ENCODE data around the gene NLRP10.

Gene NLRP10

DNA sequence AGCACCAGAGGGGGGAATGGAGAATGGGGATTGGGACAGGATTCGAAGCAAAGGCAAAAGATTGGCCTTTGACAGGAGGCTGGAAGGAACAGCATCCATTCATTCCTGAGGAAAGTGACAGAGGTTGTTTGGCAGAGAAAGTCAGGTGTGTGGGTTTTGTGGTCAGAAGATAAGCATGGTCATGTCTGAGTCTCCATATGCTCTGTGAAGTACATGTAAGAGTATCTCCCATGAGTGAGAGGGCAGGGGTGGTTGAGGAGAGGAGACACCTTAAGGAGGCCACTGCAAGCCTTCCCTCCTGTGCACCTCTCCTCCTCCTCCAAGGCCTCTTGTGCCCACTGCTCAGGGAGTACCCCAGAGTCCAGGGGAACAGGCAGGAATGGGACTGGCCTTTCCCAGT is 1.9 kb upstream of the NLRP10 start:
- no peaks in the 10 kb centered on the region for H3K36me3 ChIP-seq
- TF ChIP-seq, protein P1, sequence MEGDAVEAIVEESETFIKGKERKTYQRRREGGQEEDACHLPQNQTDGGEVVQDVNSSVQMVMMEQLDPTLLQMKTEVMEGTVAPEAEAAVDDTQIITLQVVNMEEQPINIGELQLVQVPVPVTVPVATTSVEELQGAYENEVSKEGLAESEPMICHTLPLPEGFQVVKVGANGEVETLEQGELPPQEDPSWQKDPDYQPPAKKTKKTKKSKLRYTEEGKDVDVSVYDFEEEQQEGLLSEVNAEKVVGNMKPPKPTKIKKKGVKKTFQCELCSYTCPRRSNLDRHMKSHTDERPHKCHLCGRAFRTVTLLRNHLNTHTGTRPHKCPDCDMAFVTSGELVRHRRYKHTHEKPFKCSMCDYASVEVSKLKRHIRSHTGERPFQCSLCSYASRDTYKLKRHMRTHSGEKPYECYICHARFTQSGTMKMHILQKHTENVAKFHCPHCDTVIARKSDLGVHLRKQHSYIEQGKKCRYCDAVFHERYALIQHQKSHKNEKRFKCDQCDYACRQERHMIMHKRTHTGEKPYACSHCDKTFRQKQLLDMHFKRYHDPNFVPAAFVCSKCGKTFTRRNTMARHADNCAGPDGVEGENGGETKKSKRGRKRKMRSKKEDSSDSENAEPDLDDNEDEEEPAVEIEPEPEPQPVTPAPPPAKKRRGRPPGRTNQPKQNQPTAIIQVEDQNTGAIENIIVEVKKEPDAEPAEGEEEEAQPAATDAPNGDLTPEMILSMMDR (IDR thresholded peaks at IDR 0.05), result no peak
- H3K4me3 ChIP-seq, result no peak overlapping the region
- no peaks in the 10 kb centered on the region for H3K27me3 ChIP-seq
- no peak for DNase-seq
- H3K27ac ChIP-seq, result no peak overlapping the region
- intact Hi-C loops (cut with DNase I; ENCODE audit: low total_unique reads), result no loop called here
- no peaks in the 10 kb centered on the region for H3K4me1 ChIP-seq
- no peaks in the 10 kb centered on the region for H3K9me3 ChIP-seq

DNA sequence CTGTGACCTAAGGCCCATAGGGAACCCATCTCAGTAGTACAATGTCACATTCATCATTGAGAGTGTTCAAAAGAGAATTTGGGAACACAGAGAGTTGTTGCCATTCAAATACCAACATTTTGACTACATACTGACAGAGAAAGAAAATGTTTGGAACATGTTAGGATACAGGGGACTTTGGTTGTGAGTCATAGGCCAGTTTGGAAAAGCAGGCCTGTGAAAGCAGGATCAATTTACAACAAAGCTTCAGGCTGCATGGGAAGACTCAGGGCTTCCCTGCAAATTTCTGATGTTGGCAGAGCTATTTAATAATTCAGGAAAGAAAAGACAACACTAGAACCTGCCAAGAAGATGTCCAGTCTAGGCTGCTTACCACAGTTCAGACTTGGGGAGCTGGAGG is 374 bp downstream of the NLRP10 start:
- Histone ChIP-seq H3K4me1 (no peaks in the 10 kb centered on the region), H3K27ac (no peak overlapping the region), H3K36me3 (no peaks in the 10 kb centered on the region), H3K27me3 (peaks cover 0 to 3% of the 10 kb centered on the region in 2 donors), H3K4me3 (no peak overlapping the region), H3K9me3 (no peaks in the 10 kb centered on the region)
- DNase-seq, result no peak
- intact Hi-C loops (cut with DNase I; ENCODE audit: low total_unique reads), result no loop called here
- TF ChIP-seq, protein P1 (IDR thresholded peaks at IDR 0.05), result no peak

DNA sequence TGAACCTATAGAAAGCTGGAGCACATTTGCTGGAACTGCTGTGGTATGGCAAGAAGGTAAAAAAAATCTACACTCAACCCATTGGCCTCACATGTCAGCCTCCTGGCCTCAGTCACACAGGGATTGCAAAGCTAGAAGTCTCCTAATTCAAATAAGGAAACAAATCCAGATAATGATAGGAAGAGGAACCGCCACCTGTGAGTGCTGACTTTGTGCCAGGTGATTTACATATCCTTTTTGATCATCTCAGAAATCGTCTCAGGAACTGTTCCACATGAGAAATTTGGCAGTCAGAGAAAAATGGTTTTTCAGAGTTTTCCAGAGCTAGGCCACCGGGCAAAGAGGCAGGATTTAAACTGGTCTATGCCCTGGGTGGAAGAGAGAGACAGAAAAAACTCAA is 986 bp downstream of the NLRP10 start:
- TF ChIP-seq, protein P1 (IDR thresholded peaks at IDR 0.05), result no peak
- Histone ChIP-seq H3K27ac (no peak overlapping the region), H3K36me3 (no peaks in the 10 kb centered on the region), H3K27me3 (peaks cover 0 to 3% of the 10 kb centered on the region in 2 donors), H3K4me1 (no peaks in the 10 kb centered on the region), H3K9me3 (no peaks in the 10 kb centered on the region), H3K4me3 (no peak overlapping the region)
- intact Hi-C loops (cut with DNase I; ENCODE audit: low total_unique reads), result no loop called here
- no peak for DNase-seq

DNA sequence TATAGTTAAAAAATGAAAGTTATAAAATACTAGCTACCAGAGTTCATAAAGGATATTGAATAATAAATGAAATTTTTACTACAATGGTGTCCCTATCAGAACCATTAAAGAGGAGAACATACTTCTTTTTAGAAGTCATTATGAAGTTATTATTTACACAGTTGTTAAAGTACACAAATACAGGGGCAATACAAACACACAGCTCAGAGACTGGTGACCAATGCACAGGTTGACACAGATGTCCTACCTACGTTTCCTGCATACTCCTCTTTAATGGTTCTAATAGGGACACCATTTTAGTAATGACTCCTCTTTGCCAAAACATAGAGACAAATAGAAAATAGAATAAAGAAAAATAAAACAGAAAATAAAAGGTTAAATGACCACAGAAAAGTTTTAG is 10.1 kb downstream of the NLRP10 start:
- H3K27me3 ChIP-seq, result no peaks in the 10 kb centered on the region
- no peak overlapping the region for H3K4me3 ChIP-seq
- H3K27ac ChIP-seq, result no peak overlapping the region
- no peaks in the 10 kb centered on the region for H3K9me3 ChIP-seq
- no peaks in the 10 kb centered on the region for H3K4me1 ChIP-seq
- TF ChIP-seq, protein P1 (IDR thresholded peaks at IDR 0.05), result no peak
- H3K36me3 ChIP-seq, result no peaks in the 10 kb centered on the region
- intact Hi-C loops (cut with DNase I; ENCODE audit: low total_unique reads), result no loop called here
- DNase-seq, result no peak

DNA sequence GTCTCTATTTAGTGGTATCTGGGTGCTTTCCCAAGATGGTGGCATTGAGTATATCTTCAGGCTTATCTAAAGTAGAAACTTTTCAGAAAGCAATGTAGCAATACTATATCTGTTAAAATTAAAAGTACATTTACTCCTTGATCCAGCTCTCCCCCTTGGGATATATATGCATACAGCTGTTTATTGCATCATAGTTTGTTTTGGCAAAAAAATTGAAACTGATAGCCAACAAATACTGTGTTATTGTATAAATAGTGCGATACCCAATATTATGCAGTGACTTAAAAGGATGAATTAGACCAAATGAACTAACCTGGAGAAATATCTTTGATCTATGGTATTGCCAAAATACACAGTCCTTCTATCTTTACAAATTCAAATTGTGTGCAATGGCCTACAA is 15.3 kb downstream of the NLRP10 start:
- peaks cover 0 to 9% (median 0%) of the 10 kb centered on the region in 3 donors for H3K9me3 ChIP-seq
- H3K4me3 ChIP-seq, result no peak overlapping the region
- no peaks in the 10 kb centered on the region for H3K4me1 ChIP-seq
- TF ChIP-seq, protein P1 (IDR thresholded peaks at IDR 0.05), result no peak
- no peaks in the 10 kb centered on the region for H3K27me3 ChIP-seq
- H3K27ac ChIP-seq, result no peak overlapping the region
- intact Hi-C loops (cut with DNase I; ENCODE audit: low total_unique reads), result no loop called here
- DNase-seq, result no peak
- no peaks in the 10 kb centered on the region for H3K36me3 ChIP-seq

DNA sequence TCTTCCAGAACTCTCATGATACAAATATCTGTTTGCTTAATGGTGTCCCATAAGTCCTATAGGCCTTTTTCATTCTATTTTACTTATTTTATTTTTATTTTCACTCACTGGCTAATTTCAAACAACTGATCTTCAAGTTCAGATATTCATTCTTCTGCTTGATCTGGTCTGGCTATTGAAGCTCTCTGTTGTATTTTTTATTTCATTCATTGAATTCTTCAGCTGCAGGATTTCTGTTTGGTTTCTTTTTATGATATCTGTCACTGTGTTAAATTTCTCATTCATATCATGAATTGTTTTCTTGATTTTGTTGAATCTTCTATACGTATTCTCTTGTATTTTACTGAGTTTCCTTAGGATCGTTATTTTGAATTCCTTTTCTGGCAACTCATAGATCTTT is 21.1 kb downstream of the NLRP10 start:
- no peak for DNase-seq
- no peaks in the 10 kb centered on the region for H3K4me1 ChIP-seq
- H3K9me3 ChIP-seq, result peaks cover 0 to 28% (median 11%) of the 10 kb centered on the region in 3 donors
- H3K4me3 ChIP-seq, result no peak overlapping the region
- H3K27ac ChIP-seq, result no peak overlapping the region
- intact Hi-C loops (cut with DNase I; ENCODE audit: low total_unique reads), result no loop called here
- TF ChIP-seq, protein P1 (IDR thresholded peaks at IDR 0.05), result no peak
- H3K27me3 ChIP-seq, result no peaks in the 10 kb centered on the region
- H3K36me3 ChIP-seq, result no peaks in the 10 kb centered on the region
